Prostate gland (tissue), 2 donors: Measurements from ENCODE around the gene DLGAP1.

ENCODE experiments used
- POLR2A ChIP-seq: fragments of 450-650 bp; IDR thresholded peaks from one replicate; pipeline ENCODE4 v1.6.1; 2016; ENCODE audit warnings: antibody characterized with exemption, mild to moderate bottlenecking
- POLR2AphosphoS5 ChIP-seq: sonication (generic); formaldehyde crosslinking; IDR thresholded peaks from one replicate; pipeline ENCODE4 v1.6.1; 2017; ENCODE audit warnings: antibody characterized with exemption
- TF ChIP-seq, protein P1 (sequence below), 4 experiments: fragments of 200-600 bp in 2 of 4; fragments of 450-650 bp in 2 of 4; sonication (generic) in 2 of 4; IDR thresholded peaks; 1 replicate in 3 of 4; 2 replicates in 1 of 4; pipeline ENCODE4 v1.5.1; 2016 to 2019; ENCODE audit warnings: antibody characterized with exemption in 4 of 4, mild to moderate bottlenecking in 2 of 4, moderate library complexity in 2 of 4

DNA sequence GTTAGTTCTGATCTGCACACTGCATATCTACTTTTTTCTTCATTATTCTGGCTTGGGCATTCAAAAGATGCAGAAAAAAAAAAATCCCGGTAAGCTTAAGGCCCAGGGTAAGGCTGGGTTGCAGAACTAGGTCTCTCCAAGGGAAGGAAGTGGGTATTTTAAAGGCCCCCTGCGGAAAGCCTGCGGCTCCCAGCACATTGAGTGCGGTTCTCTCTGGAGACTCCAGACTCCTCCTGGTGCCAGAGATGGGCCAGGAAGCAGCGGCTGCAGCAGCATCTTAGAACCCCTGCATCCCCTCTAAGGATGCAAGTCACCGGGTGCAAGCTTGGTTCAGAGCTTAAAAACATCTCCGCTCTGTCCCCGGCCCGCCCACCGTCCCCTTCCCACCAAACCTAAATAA lies 955.6 kb downstream of the DLGAP1 start:
- TF ChIP-seq, protein P1, sequence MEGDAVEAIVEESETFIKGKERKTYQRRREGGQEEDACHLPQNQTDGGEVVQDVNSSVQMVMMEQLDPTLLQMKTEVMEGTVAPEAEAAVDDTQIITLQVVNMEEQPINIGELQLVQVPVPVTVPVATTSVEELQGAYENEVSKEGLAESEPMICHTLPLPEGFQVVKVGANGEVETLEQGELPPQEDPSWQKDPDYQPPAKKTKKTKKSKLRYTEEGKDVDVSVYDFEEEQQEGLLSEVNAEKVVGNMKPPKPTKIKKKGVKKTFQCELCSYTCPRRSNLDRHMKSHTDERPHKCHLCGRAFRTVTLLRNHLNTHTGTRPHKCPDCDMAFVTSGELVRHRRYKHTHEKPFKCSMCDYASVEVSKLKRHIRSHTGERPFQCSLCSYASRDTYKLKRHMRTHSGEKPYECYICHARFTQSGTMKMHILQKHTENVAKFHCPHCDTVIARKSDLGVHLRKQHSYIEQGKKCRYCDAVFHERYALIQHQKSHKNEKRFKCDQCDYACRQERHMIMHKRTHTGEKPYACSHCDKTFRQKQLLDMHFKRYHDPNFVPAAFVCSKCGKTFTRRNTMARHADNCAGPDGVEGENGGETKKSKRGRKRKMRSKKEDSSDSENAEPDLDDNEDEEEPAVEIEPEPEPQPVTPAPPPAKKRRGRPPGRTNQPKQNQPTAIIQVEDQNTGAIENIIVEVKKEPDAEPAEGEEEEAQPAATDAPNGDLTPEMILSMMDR (IDR thresholded peaks at IDR 0.05), result no peak
- TF ChIP-seq POLR2AphosphoS5 (no peak), POLR2A (no peak)
